Calu3 (cell line): ENCODE data around the gene RNASEH1. TPM values are rescaled to one million over a fixed set of nuclear protein-coding genes. Genes with fewer than 3 reads are reported as not detected.
"Not testable (repeated sequence)": the region's sequence is repeated elsewhere in the genome, so short reads cannot be mapped to it uniquely, and the experiment has no call there.

Experiments used
- BruUV-seq: library from RNA; stranded (reverse); fragments of 400-500 nt; replicated peaks from 2 replicates; lab custom pipeline; 2021; lab: Mats Ljungman, UMichigan
- CTCF ChIA-PET: fragments of 300-600 bp; sonication (Branson Sonifier 250); formaldehyde crosslinking; loops from one replicate; lab custom pipeline; 2022; ENCODE audit warnings: antibody characterized with exemption; lab: Charles Lee
- DNase-seq: peaks from one replicate; pipeline ENCODE4 v3.0.0; 2022
- H3K27ac Mint-ChIP-seq: one replicate; pipeline ENCODE4 v1.8.0; 2022; ENCODE audit warnings: mixed read lengths; ENCODE audit not compliant: unreplicated experiment
- H3K27me3 Mint-ChIP-seq: one replicate; pipeline ENCODE4 v1.8.0; 2022; ENCODE audit warnings: mixed read lengths; ENCODE audit not compliant: unreplicated experiment
- H3K36me3 Mint-ChIP-seq: one replicate; pipeline ENCODE4 v1.8.0; 2022; ENCODE audit warnings: mild to moderate bottlenecking, moderate library complexity, mixed read lengths; ENCODE audit not compliant: insufficient read depth, unreplicated experiment
- H3K4me1 Mint-ChIP-seq: one replicate; pipeline ENCODE4 v1.8.0; 2022; ENCODE audit warnings: mild to moderate bottlenecking, low read depth, mixed read lengths; ENCODE audit not compliant: unreplicated experiment
- H3K4me3 Mint-ChIP-seq: one replicate; pipeline ENCODE4 v1.8.0; 2022; ENCODE audit warnings: mild to moderate bottlenecking, low read depth, moderate library complexity, mixed read lengths; ENCODE audit not compliant: unreplicated experiment
- H3K9me3 Mint-ChIP-seq: one replicate; pipeline ENCODE4 v1.8.0; 2022; ENCODE audit warnings: low read depth, mixed read lengths; ENCODE audit not compliant: unreplicated experiment
- CTCF ChIP-seq: fragments of 200-600 bp; IDR thresholded peaks from one replicate; pipeline ENCODE4 v1.8.0; 2022; ENCODE audit warnings: antibody characterized with exemption; ENCODE audit not compliant: unreplicated experiment
- intact Hi-C: fragments of 100-400 bp; cut with micrococcal nuclease; formaldehyde crosslinking; loops from one replicate; pipeline ENCODE4 v1.10.0; 2022; ENCODE audit not compliant: unreplicated experiment
- total RNA-seq: library from RNA; stranded (reverse); gene quantifications from 2 replicates; pipeline ENCODE4 v1.2.3, GENCODE V29; 2022

Gene RNASEH1
- total RNA-seq, 1 experiment from 2014 or later, result 30.2 TPM

GRCh38 chr2:3584076-3584475, 25.9 kb upstream of the RNASEH1 start:
- Mint-ChIP-seq H3K27me3 (no peaks in the 10 kb centered on the region), H3K9me3 (no peaks in the 10 kb centered on the region), H3K4me3 (no peak overlapping the region), H3K27ac (no peak overlapping the region), H3K36me3 (peaks cover 37% of the 10 kb centered on the region), H3K4me1 (peaks cover 8% of the 10 kb centered on the region)
- BruUV-seq, result no TSS peak
- intact Hi-C loops, result no loop called here
- TF ChIP-seq CTCF, result no peak
- CTCF ChIA-PET, result no interaction called here
- DNase-seq, result no peak

GRCh38 chr2:3581367-3582262, 23.5 kb upstream of the RNASEH1 start:
- Mint-ChIP-seq H3K4me3 (no peak overlapping the region), H3K36me3 (peaks cover 62% of the 10 kb centered on the region), H3K27me3 (no peaks in the 10 kb centered on the region), H3K27ac (no peak overlapping the region), H3K9me3 (no peaks in the 10 kb centered on the region), H3K4me1 (peaks cover 33% of the 10 kb centered on the region)
- CTCF ChIA-PET, result no interaction called here
- intact Hi-C loops, result no loop called here
- no peak for DNase-seq
- no peak for TF ChIP-seq CTCF
- no TSS peak for BruUV-seq

GRCh38 chr2:3580449-3580848, 22.3 kb upstream of the RNASEH1 start:
- Mint-ChIP-seq H3K9me3 (no peaks in the 10 kb centered on the region), H3K4me1 (peaks cover 37% of the 10 kb centered on the region), H3K36me3 (peaks cover 74% of the 10 kb centered on the region), H3K4me3 (no peak overlapping the region), H3K27ac (no peak overlapping the region), H3K27me3 (no peaks in the 10 kb centered on the region)
- intact Hi-C loops, result no loop called here
- BruUV-seq, result no TSS peak
- no peak for TF ChIP-seq CTCF
- DNase-seq, result no peak
- CTCF ChIA-PET, result no interaction called here

GRCh38 chr2:3578987-3579386, 20.9 kb upstream of the RNASEH1 start:
- CTCF ChIA-PET, result interaction anchor here (1.2 kb wide), 1 partner anchor 9 kb away, joined by 6 read pairs; no protein-coding TSS in a partner anchor
- peaks cover 82% of the 10 kb centered on the region for H3K36me3 Mint-ChIP-seq
- no peak overlapping the region for H3K27ac Mint-ChIP-seq
- no TSS peak for BruUV-seq
- H3K4me1 Mint-ChIP-seq, result peaks cover 37% of the 10 kb centered on the region
- TF ChIP-seq CTCF, result no peak
- H3K4me3 Mint-ChIP-seq, result peak overlapping the region; percentile 93
- no peaks in the 10 kb centered on the region for H3K9me3 Mint-ChIP-seq
- intact Hi-C loops, result loop anchor here (5.0 kb wide), 1 partner anchor 73 kb away; no protein-coding TSS in a partner anchor
- no peak for DNase-seq
- no peaks in the 10 kb centered on the region for H3K27me3 Mint-ChIP-seq

GRCh38 chr2:3576263-3576630, 18.1 kb upstream of the RNASEH1 start:
- BruUV-seq, H3K9me3 Mint-ChIP-seq, H3K27me3 Mint-ChIP-seq, DNase-seq: not testable (repeated sequence)
- peaks cover 37% of the 10 kb centered on the region for H3K4me1 Mint-ChIP-seq
- peak overlapping the region; percentile 93 for H3K4me3 Mint-ChIP-seq
- intact Hi-C loops, result loop anchor here (5.0 kb wide), 1 partner anchor 76 kb away; no protein-coding TSS in a partner anchor
- peaks cover 66% of the 10 kb centered on the region for H3K36me3 Mint-ChIP-seq
- CTCF ChIA-PET, result interaction anchor here (0.6 kb wide), 1 partner anchor 282 kb away, joined by 3 read pairs; no protein-coding TSS in a partner anchor
- peak overlapping the region; percentile 96 for H3K27ac Mint-ChIP-seq
